ENCODE data around the gene SH3PXD2B. TPM values are rescaled to one million over a fixed set of nuclear protein-coding genes. Genes with fewer than 3 reads are reported as not detected.

SH3PXD2B gene
- total and polyA plus RNA-seq, 2 donors (not counting 1 experiment from before 2014, with no cell fraction given): 12.6 to 21.1 TPM

GRCh38 chr5:172415362-172416275, 38.7 kb downstream of the SH3PXD2B start:
- no peak for DNase-seq (ENCODE audit: low read depth in 2 of 2)
- Histone ChIP-seq H3K36me3 (ENCODE audit: control insufficient read depth, insufficient read depth, low read length) (no peaks in the 10 kb centered on the region), H3K4me2 (ENCODE audit: extremely low read depth, insufficient read depth, low read length) (no peak overlapping the region), H4K20me1 (ENCODE audit: control insufficient read depth, extremely low read depth, insufficient read depth, low read length) (no peaks in the 10 kb centered on the region), H3K79me2 (ENCODE audit: control insufficient read depth, insufficient read depth, low read length) (no peaks in the 10 kb centered on the region), H3K9ac (ENCODE audit: insufficient read depth, low read length) (no peak overlapping the region), H3K4me1 (ENCODE audit: control insufficient read depth, extremely low read depth, insufficient read depth, low read length) (peaks cover 54% of the 10 kb centered on the region), H3K27ac (ENCODE audit: insufficient read depth, low read length) (no peak overlapping the region), H2AFZ (ENCODE audit: low read length) (no peak overlapping the region), H3K27me3 (ENCODE audit: control insufficient read depth, insufficient read depth, low read length) (no peaks in the 10 kb centered on the region), H3K4me3 (replicated peaks in 1 of 4; ENCODE audit: control extremely low read depth in 1 of 4, insufficient read depth in 1 of 4, low read depth in 3 of 4, low read length in 4 of 4) (no peak overlapping the region), H3K9me3 (ENCODE audit: control insufficient read depth, insufficient read depth, low read depth, low read length) (no peaks in the 10 kb centered on the region)
- TF ChIP-seq CTCF (conservative IDR thresholded peaks at IDR 0.05 in 1 of 2, IDR thresholded peaks at IDR 0.05 in 1 of 2; ENCODE audit: low read depth in 1 of 2, low read length in 2 of 2): no peak
- TF ChIP-seq EZH2 (IDR thresholded peaks at IDR 0.05; ENCODE audit: low read length, missing control alignments): no peak

- no peak overlapping the region for H3K27ac ChIP-seq (ENCODE audit: insufficient read depth, low read length)
- no peaks in the 10 kb centered on the region for H3K79me2 ChIP-seq (ENCODE audit: control insufficient read depth, insufficient read depth, low read length)
- H3K36me3 ChIP-seq (ENCODE audit: control insufficient read depth, insufficient read depth, low read length): no peaks in the 10 kb centered on the region
- no peak overlapping the region for H2AFZ ChIP-seq (ENCODE audit: low read length)
- no peak for DNase-seq (ENCODE audit: low read depth in 2 of 2)
- TF ChIP-seq EZH2 (IDR thresholded peaks at IDR 0.05; ENCODE audit: low read length, missing control alignments) (no peak), CTCF (conservative IDR thresholded peaks at IDR 0.05 in 1 of 2, IDR thresholded peaks at IDR 0.05 in 1 of 2; ENCODE audit: low read depth in 1 of 2, low read length in 2 of 2) (no peak)
- no peaks in the 10 kb centered on the region for H3K27me3 ChIP-seq (ENCODE audit: control insufficient read depth, insufficient read depth, low read length)
- H3K4me3 ChIP-seq (replicated peaks in 1 of 4; ENCODE audit: control extremely low read depth in 1 of 4, insufficient read depth in 1 of 4, low read depth in 3 of 4, low read length in 4 of 4): no peak overlapping the region
- no peak overlapping the region for H3K9ac ChIP-seq (ENCODE audit: insufficient read depth, low read length)
- H3K4me1 ChIP-seq (ENCODE audit: control insufficient read depth, extremely low read depth, insufficient read depth, low read length): peaks cover 51% of the 10 kb centered on the region
- H3K9me3 ChIP-seq (ENCODE audit: control insufficient read depth, insufficient read depth, low read depth, low read length): no peaks in the 10 kb centered on the region
- H4K20me1 ChIP-seq (ENCODE audit: control insufficient read depth, extremely low read depth, insufficient read depth, low read length): no peaks in the 10 kb centered on the region
- no peak overlapping the region for H3K4me2 ChIP-seq (ENCODE audit: extremely low read depth, insufficient read depth, low read length)
Observed at GRCh38 chr5:172414531-172415361, 39.6 kb downstream of the SH3PXD2B start.

- Histone ChIP-seq H3K9ac (ENCODE audit: insufficient read depth, low read length) (no peak overlapping the region), H3K79me2 (ENCODE audit: control insufficient read depth, insufficient read depth, low read length) (no peaks in the 10 kb centered on the region), H3K4me2 (ENCODE audit: extremely low read depth, insufficient read depth, low read length) (peak overlapping the region; percentile 28), H3K27me3 (ENCODE audit: control insufficient read depth, insufficient read depth, low read length) (no peaks in the 10 kb centered on the region), H3K9me3 (ENCODE audit: control insufficient read depth, insufficient read depth, low read depth, low read length) (no peaks in the 10 kb centered on the region), H3K4me3 (replicated peaks in 1 of 4; ENCODE audit: control extremely low read depth in 1 of 4, insufficient read depth in 1 of 4, low read depth in 3 of 4, low read length in 4 of 4) (no peak overlapping the region), H2AFZ (ENCODE audit: low read length) (no peak overlapping the region), H3K27ac (ENCODE audit: insufficient read depth, low read length) (peak overlapping the region; percentile 76), H4K20me1 (ENCODE audit: control insufficient read depth, extremely low read depth, insufficient read depth, low read length) (no peaks in the 10 kb centered on the region), H3K4me1 (ENCODE audit: control insufficient read depth, extremely low read depth, insufficient read depth, low read length) (peaks cover 42% of the 10 kb centered on the region), H3K36me3 (ENCODE audit: control insufficient read depth, insufficient read depth, low read length) (no peaks in the 10 kb centered on the region)
- TF ChIP-seq CTCF (conservative IDR thresholded peaks at IDR 0.05 in 1 of 2, IDR thresholded peaks at IDR 0.05 in 1 of 2; ENCODE audit: low read depth in 1 of 2, low read length in 2 of 2) (no peak), EZH2 (IDR thresholded peaks at IDR 0.05; ENCODE audit: low read length, missing control alignments) (no peak)
- DNase-seq (ENCODE audit: low read depth in 2 of 2): peak in 1 of 2 donors; percentile 54
Observed at GRCh38 chr5:172413601-172414171, 40.6 kb downstream of the SH3PXD2B start.
